Fibroblast of the conjunctiva (primary cell): ENCODE data around the gene RASEF.

Source experiments
- DNase-seq: peaks from one replicate; pipeline ENCODE4 v3.0.0-alpha.2; 2010; ENCODE audit warnings: low read depth

Gene RASEF

GRCh38 chr9:83012922-83013838 is 49.8 kb downstream of the RASEF start:
- DNase-seq: no peak

GRCh38 chr9:83012168-83012921 is 50.6 kb downstream of the RASEF start:
- no peak for DNase-seq

GRCh38 chr9:83011611-83012010 is 51.3 kb downstream of the RASEF start:
- no peak for DNase-seq

- no peak for DNase-seq
Measured at GRCh38 chr9:83007521-83008300, 55.2 kb downstream of the RASEF start.

- DNase-seq: no peak
Measured at GRCh38 chr9:83006378-83006777, 56.6 kb downstream of the RASEF start.

- no peak for DNase-seq
Measured at GRCh38 chr9:83005963-83006362, 57.0 kb downstream of the RASEF start.

- no peak for DNase-seq
Measured at GRCh38 chr9:83005361-83005760, 57.6 kb downstream of the RASEF start.

GRCh38 chr9:83002329-83002728 is 60.6 kb downstream of the RASEF start:
- no peak for DNase-seq

GRCh38 chr9:83000765-83001164 is 62.2 kb downstream of the RASEF start:
- no peak for DNase-seq

- DNase-seq: no peak
Measured at GRCh38 chr9:82998409-82998808, 64.5 kb downstream of the RASEF start.

GRCh38 chr9:82997476-82998140 is 65.3 kb downstream of the RASEF start:
- no peak for DNase-seq

- DNase-seq: no peak
Measured at GRCh38 chr9:82996941-82997340, 66.0 kb downstream of the RASEF start.

- DNase-seq: no peak
Measured at GRCh38 chr9:82993856-82994605, 68.9 kb downstream of the RASEF start.

- DNase-seq: no peak
Measured at GRCh38 chr9:82991671-82992070, 71.3 kb downstream of the RASEF start.

GRCh38 chr9:82989929-82990328 is 73.0 kb downstream of the RASEF start:
- DNase-seq: no peak

GRCh38 chr9:82988488-82988887 is 74.5 kb downstream of the RASEF start:
- DNase-seq: no peak

- no peak for DNase-seq
Measured at GRCh38 chr9:82987370-82988189, 75.4 kb downstream of the RASEF start.

GRCh38 chr9:82981552-82981951 is 81.4 kb downstream of the RASEF start:
- DNase-seq: no peak

GRCh38 chr9:82975176-82975575 is 87.8 kb downstream of the RASEF start:
- no peak for DNase-seq

GRCh38 chr9:82972446-82972845 is 90.5 kb downstream of the RASEF start:
- no peak for DNase-seq
